ENCODE measurements around the gene SLC22A3.

DNA sequence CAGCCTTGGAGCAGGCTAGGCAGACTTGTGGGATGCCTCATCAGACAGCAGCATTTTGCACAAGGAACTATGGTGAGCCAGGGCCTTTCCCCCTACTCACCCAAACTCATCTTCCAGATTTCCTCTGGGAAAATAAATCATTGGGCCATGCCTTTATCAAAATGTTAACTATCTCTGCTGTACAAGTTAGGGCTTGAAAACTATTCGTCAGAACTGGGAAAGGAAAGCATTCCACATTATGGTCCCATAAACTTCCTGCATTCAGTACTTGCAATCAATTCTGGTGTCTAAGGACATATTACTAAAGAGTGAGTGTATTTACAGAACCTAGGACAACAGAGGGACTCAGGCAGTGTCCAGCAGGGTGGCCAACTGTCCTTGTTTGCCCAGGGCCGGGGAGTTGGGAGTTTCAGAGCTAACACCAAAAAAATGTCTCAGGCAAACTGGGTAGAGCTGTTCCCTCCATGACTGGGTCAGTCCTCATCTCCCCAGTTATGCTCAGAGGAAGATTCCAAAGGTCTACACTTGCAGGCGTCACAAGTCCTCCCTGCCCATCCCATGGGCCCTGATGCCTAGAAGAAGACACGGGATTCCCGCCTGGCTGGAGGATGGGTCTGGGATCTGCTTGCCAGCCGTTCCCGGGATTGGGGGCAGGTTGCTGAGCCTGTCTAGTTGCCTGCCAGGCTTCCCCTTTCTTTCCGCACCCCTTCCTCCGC, 72.2 kb downstream of the SLC22A3 start:
- TF ChIP-seq POLR2A (IDR thresholded peaks at IDR 0.05): no peak
- TF ChIP-seq, protein P1, sequence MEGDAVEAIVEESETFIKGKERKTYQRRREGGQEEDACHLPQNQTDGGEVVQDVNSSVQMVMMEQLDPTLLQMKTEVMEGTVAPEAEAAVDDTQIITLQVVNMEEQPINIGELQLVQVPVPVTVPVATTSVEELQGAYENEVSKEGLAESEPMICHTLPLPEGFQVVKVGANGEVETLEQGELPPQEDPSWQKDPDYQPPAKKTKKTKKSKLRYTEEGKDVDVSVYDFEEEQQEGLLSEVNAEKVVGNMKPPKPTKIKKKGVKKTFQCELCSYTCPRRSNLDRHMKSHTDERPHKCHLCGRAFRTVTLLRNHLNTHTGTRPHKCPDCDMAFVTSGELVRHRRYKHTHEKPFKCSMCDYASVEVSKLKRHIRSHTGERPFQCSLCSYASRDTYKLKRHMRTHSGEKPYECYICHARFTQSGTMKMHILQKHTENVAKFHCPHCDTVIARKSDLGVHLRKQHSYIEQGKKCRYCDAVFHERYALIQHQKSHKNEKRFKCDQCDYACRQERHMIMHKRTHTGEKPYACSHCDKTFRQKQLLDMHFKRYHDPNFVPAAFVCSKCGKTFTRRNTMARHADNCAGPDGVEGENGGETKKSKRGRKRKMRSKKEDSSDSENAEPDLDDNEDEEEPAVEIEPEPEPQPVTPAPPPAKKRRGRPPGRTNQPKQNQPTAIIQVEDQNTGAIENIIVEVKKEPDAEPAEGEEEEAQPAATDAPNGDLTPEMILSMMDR (IDR thresholded peaks at IDR 0.05): no peak
